ENCODE results near the gene RASAL2. TPM values are rescaled to one million over a fixed set of nuclear protein-coding genes. Genes with fewer than 3 reads are reported as not detected.

The RASAL2 gene
- total RNA-seq, 1 donor from 2014 or later: 57.5 TPM

DNA sequence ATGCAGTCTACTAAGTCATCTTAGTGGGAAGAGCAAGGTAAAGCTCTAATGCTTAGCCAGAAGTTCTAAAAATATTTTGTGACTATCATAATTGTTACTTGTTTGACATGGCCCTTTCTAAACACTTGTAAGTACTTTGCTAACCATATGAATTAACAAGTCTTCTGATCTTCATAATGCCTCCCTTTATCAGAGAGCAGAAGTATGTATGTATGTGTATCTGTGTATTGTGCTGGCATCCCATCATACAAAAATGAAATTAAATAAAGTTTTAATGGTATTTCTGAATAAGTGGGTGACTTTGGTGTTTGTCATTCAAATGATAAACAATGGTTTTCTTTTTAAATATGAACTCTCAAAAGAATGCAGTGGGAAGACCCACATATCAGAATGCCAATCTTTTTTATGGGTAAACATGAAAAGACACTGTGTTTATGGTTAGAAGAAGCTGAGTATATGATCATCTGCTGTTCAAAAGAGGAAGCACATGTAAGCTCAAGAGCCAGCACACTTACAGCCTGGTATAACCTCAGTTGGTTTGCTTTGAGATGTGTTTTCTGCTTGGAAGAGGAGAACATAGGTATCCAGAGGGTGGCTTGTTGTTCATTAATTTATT is 243.3 kb downstream of the RASAL2 start:
- no peak overlapping the region for H3K4me3 ChIP-seq
- no peaks in the 10 kb centered on the region for H3K27me3 ChIP-seq
- H3K4me1 ChIP-seq: peaks cover 0 to 13% of the 10 kb centered on the region in 2 donors
- no peak overlapping the region for H3K27ac ChIP-seq
- DNase-seq (ENCODE audit: low spot score in 2 of 2): no peak
- H3K36me3 ChIP-seq: no peaks in the 10 kb centered on the region
- intact Hi-C loops (cut with DNase I): no loop called here
- no peak for TF ChIP-seq CTCF (IDR thresholded peaks at IDR 0.05)
- no peaks in the 10 kb centered on the region for H3K9me3 ChIP-seq

DNA sequence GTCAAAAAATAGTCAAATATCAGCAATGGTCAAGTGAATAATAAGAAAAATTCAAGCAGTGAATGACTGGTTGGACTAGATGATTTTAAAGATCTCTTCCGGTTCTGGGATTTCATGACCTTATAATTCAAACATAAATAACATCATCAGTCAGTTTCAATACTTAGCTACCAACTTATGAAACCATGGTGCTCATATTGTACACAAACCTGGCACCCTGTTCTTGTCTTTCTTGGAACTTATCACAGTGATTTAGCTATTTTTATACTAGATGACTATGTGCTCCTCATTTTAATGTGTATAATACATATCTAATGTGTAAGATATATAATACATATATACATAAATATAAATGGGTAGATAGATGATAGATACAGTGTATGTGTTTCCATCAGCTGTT is 245.9 kb downstream of the RASAL2 start:
- intact Hi-C loops (cut with DNase I): loop anchor here (5.0 to 10.0 kb wide), 3 partner anchors 597 to 1685 kb away; partner anchors contain the start of gene FAM20B
- no peak overlapping the region for H3K4me3 ChIP-seq

GRCh38 chr1:178341261-178341956 is 247.5 kb downstream of the RASAL2 start:
- peaks cover 5 to 37% of the 10 kb centered on the region in 2 donors for H3K4me1 ChIP-seq
- TF ChIP-seq CTCF (IDR thresholded peaks at IDR 0.05): no peak

More for the DNA sequence above, 245.9 kb downstream of the RASAL2 start:
- Histone ChIP-seq H3K36me3 (no peaks in the 10 kb centered on the region), H3K4me1 (peaks cover 1 to 25% of the 10 kb centered on the region in 2 donors), H3K9me3 (no peaks in the 10 kb centered on the region), H3K27ac (no peak overlapping the region), H3K27me3 (no peaks in the 10 kb centered on the region)
- DNase-seq (ENCODE audit: low spot score in 2 of 2): no peak
- no peak for TF ChIP-seq CTCF (IDR thresholded peaks at IDR 0.05)

DNA sequence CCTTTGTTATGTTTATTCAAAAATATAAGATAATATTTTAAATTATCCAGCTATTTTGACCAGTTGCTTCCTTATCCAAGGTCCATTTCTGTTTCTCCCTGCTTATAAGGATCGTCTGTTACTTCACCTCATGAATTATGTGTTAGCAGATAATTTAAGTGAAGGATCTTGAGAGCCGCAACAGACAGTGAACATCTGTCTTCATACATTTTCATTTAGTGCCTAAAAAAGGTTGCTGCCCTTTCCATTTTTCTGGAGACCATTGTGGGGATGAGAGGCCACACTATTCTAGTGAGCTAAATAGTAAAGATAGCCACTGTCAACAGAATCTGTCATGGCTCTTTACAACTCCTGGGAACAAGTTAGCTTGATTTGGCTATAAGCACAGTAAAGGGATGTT is 248.8 kb downstream of the RASAL2 start:
- Histone ChIP-seq H3K27me3 (no peaks in the 10 kb centered on the region), H3K27ac (peak overlapping the region in 1 of 2 donors; percentile 73), H3K9me3 (no peaks in the 10 kb centered on the region), H3K36me3 (no peaks in the 10 kb centered on the region), H3K4me1 (peaks cover 5 to 37% of the 10 kb centered on the region in 2 donors), H3K4me3 (no peak overlapping the region)
- no peak for DNase-seq (ENCODE audit: low spot score in 2 of 2)
- intact Hi-C loops (cut with DNase I): loop anchor here (5.0 to 10.0 kb wide), 3 partner anchors 595 to 1688 kb away; partner anchors contain the start of gene FAM20B
- TF ChIP-seq CTCF (IDR thresholded peaks at IDR 0.05): no peak

More at GRCh38 chr1:178341261-178341956, 247.5 kb downstream of the RASAL2 start:
- intact Hi-C loops (cut with DNase I): loop anchor here (5.0 to 10.0 kb wide), 3 partner anchors 596 to 1687 kb away; partner anchors contain the start of gene FAM20B
- Histone ChIP-seq H3K36me3 (no peaks in the 10 kb centered on the region), H3K27me3 (no peaks in the 10 kb centered on the region), H3K4me3 (peak overlapping the region; percentile 35 to 39), H3K27ac (peak overlapping the region in 1 of 2 donors; percentile 37), H3K9me3 (no peaks in the 10 kb centered on the region)
- peak in 1 of 2 donors; percentile 81 for DNase-seq (ENCODE audit: low spot score in 2 of 2)

- intact Hi-C loops (cut with DNase I): loop anchor here (5.0 to 10.0 kb wide), 3 partner anchors 593 to 1690 kb away; partner anchors contain the start of gene FAM20B
- Histone ChIP-seq H3K27me3 (no peaks in the 10 kb centered on the region), H3K36me3 (no peaks in the 10 kb centered on the region), H3K27ac (peak overlapping the region; percentile 71 to 73), H3K4me3 (peak overlapping the region; percentile 9 to 23), H3K4me1 (peaks cover 5 to 37% of the 10 kb centered on the region in 2 donors), H3K9me3 (no peaks in the 10 kb centered on the region)
- no peak for DNase-seq (ENCODE audit: low spot score in 2 of 2)
- peak; percentile 35 to 57 (median 45) for TF ChIP-seq CTCF (IDR thresholded peaks at IDR 0.05)
These were observed 250.7 kb downstream of the RASAL2 start for GRCh38 chr1:178344513-178345091.

All from ascending aorta (tissue), 2 donors.